NCI-H128 (cell line): ENCODE data around the gene FAM151A.

Experiments used
- DNase-seq: peaks from one replicate; lab custom pipeline; 2025; ENCODE audit not compliant: unreplicated experiment; lab: John Stamatoyannopoulos, UW

FAM151A gene

GRCh38 chr1:54623216-54624007 is at the start of gene FAM151A:
TSS of gene FAM151A (minus strand) at chr1:54623525. CDS start at chr1:54623395, 130 bp downstream.
- DNase-seq: no peak

- DNase-seq: no peak
Measured at GRCh38 chr1:54671985-54672608, 48.8 kb upstream of the FAM151A start.

- DNase-seq: no peak
Measured at GRCh38 chr1:54668567-54668966, 45.2 kb upstream of the FAM151A start.

- DNase-seq: no peak
Measured at GRCh38 chr1:54667797-54668196, 44.5 kb upstream of the FAM151A start.

- DNase-seq: no peak
Measured at GRCh38 chr1:54666333-54666732, 43.0 kb upstream of the FAM151A start.

- no peak for DNase-seq
Measured at GRCh38 chr1:54665852-54666251, 42.5 kb upstream of the FAM151A start.

GRCh38 chr1:54664364-54664763 is 41.0 kb upstream of the FAM151A start:
- no peak for DNase-seq

- DNase-seq: no peak
Measured at GRCh38 chr1:54663725-54664124, 40.4 kb upstream of the FAM151A start.

GRCh38 chr1:54658164-54658913 is 35.0 kb upstream of the FAM151A start:
- no peak for DNase-seq

GRCh38 chr1:54653036-54653435 is 29.7 kb upstream of the FAM151A start:
- DNase-seq: no peak

- DNase-seq: no peak
Measured at GRCh38 chr1:54652168-54652567, 28.8 kb upstream of the FAM151A start.

- DNase-seq: no peak
Measured at GRCh38 chr1:54651608-54652007, 28.3 kb upstream of the FAM151A start.

GRCh38 chr1:54650417-54650816 is 27.1 kb upstream of the FAM151A start:
- DNase-seq: no peak

- DNase-seq: no peak
Measured at GRCh38 chr1:54649921-54650320, 26.6 kb upstream of the FAM151A start.

GRCh38 chr1:54649130-54649898 is 26.0 kb upstream of the FAM151A start:
- no peak for DNase-seq

GRCh38 chr1:54645806-54646676 is 22.7 kb upstream of the FAM151A start:
- DNase-seq: no peak

- no peak for DNase-seq
Measured at GRCh38 chr1:54643736-54644135, 20.4 kb upstream of the FAM151A start.

- DNase-seq: no peak
Measured at GRCh38 chr1:54640863-54641836, 17.8 kb upstream of the FAM151A start, which contains the start of gene MROH7. TSS of gene MROH7 (plus strand) at chr1:54641786. CDS start at chr1:54652927, 11,141 bp downstream.

- DNase-seq: no peak
Measured at GRCh38 chr1:54640361-54640760, 17.0 kb upstream of the FAM151A start.
